SK-N-SH (cell line): Measurements from ENCODE around the gene TUBGCP2. TPM values are rescaled to one million over a fixed set of nuclear protein-coding genes. Genes with fewer than 3 reads are reported as not detected.

Experiments
- CTCF ChIA-PET: fragments of 300-600, 350-600 bp; formaldehyde crosslinking; extraction: SDS; loops from one replicate; lab custom pipeline; 2021; lab: Yijun Ruan, JAX
- POLR2A ChIA-PET: fragments of 350-600 bp; sonication (Branson Sonifier 250); formaldehyde crosslinking; extraction: SDS; loops from one replicate; lab custom pipeline; 2020; ENCODE audit warnings: antibody characterized with exemption, inconsistent platforms; lab: Yijun Ruan, JAX
- DNase-seq: peaks from one replicate; pipeline ENCODE4 v3.0.0; 2012
- H2AFZ ChIP-seq: fragments of 200-600 bp; sonication (generic); 2 replicates; pipeline ENCODE4 v1.8.1; 2016; ENCODE audit warnings: antibody characterized with exemption, mild to moderate bottlenecking, low read depth
- H3F3A ChIP-seq: fragments of 200-600 bp; sonication (generic); replicated peaks from 2 replicates; pipeline ENCODE3; 2016; ENCODE audit warnings: antibody characterized with exemption, mild to moderate bottlenecking; ENCODE audit not compliant: insufficient read depth
- H3K27ac ChIP-seq, 2 experiments: fragments of 200-500 bp in 1 of 2; fragments of 200-600 bp in 1 of 2; sonication (Bioruptor generic) in 1 of 2; sonication (generic), shearing (Covaris generic) in 1 of 2; 2 replicates each; pipeline versions ENCODE4 v1.5.1 to v1.6.1; 2014 to 2016; ENCODE audit warnings: low read depth in 2 of 2, inconsistent platforms in 1 of 2, low read length in 1 of 2, mild to moderate bottlenecking in 1 of 2, mixed read lengths in 1 of 2
- H3K27me3 ChIP-seq: fragments of 200-600 bp; sonication (generic), shearing (Covaris generic); 2 replicates; pipeline ENCODE4 v1.6.1; 2016; ENCODE audit warnings: mixed run types; ENCODE audit not compliant: insufficient read depth
- H3K36me3 ChIP-seq, 2 experiments: fragments of 200-500 bp in 1 of 2; fragments of 200-600 bp in 1 of 2; sonication (Bioruptor generic) in 1 of 2; sonication (generic) in 1 of 2; replicated peaks in 1 of 2; 2 replicates each; pipeline versions ENCODE3 to v1.5.1; 2014 to 2016; ENCODE audit warnings: low read length in 1 of 2, mild to moderate bottlenecking in 1 of 2; ENCODE audit not compliant: insufficient read depth in 2 of 2, control insufficient read depth in 1 of 2
- H3K4me1 ChIP-seq, 2 experiments: fragments of 200-500 bp in 1 of 2; fragments of 200-600 bp in 1 of 2; sonication (Bioruptor generic) in 1 of 2; sonication (generic), shearing (Covaris generic) in 1 of 2; 2 replicates each; pipeline versions ENCODE4 v1.5.1 to v1.6.1; 2014 to 2016; ENCODE audit warnings: low read depth in 1 of 2, low read length in 1 of 2, mixed run types in 1 of 2; ENCODE audit not compliant: insufficient read depth in 2 of 2, control insufficient read depth in 1 of 2
- H3K4me2 ChIP-seq: fragments of 200-600 bp; sonication (generic), shearing (Covaris generic); 2 replicates; pipeline ENCODE4 v1.6.1; 2017; ENCODE audit warnings: mixed run types
- H3K4me3 ChIP-seq, 2 experiments: fragments of 200-500 bp in 1 of 2; fragments of 200-600 bp in 1 of 2; sonication (Bioruptor generic) in 1 of 2; sonication (generic), shearing (Covaris generic) in 1 of 2; 2 replicates each; pipeline versions ENCODE4 v1.5.1 to v1.8.1; 2014 to 2016; ENCODE audit warnings: low read depth in 2 of 2, inconsistent platforms in 1 of 2, low read length in 1 of 2, mild to moderate bottlenecking in 1 of 2, mixed read lengths in 1 of 2, moderate library complexity in 1 of 2
- H3K79me2 ChIP-seq: fragments of 200-600 bp; sonication (generic); 2 replicates; pipeline ENCODE4 v1.8.1; 2017; ENCODE audit warnings: mild to moderate bottlenecking; ENCODE audit not compliant: insufficient read depth
- H3K9ac ChIP-seq: fragments of 200-600 bp; sonication (generic); 2 replicates; pipeline ENCODE4 v1.6.1; 2017; ENCODE audit warnings: mixed run types
- H3K9me2 ChIP-seq: fragments of 200-600 bp; sonication (generic); 2 replicates; pipeline ENCODE4 v1.6.1; 2017; ENCODE audit warnings: mixed run types
- H3K9me3 ChIP-seq: fragments of 200-600 bp; sonication (generic); 2 replicates; pipeline ENCODE4 v1.6.1; 2017; ENCODE audit warnings: mixed run types, mild to moderate bottlenecking, moderate library complexity
- H4K20me1 ChIP-seq: fragments of 200-600 bp; sonication (generic); 2 replicates; pipeline ENCODE4 v1.6.1; 2017; ENCODE audit warnings: mild to moderate bottlenecking, mixed run types; ENCODE audit not compliant: insufficient read depth
- CHD2 ChIP-seq: fragments of 150-350 bp; IDR thresholded peaks from 2 replicates; pipeline ENCODE4 v1.6.1; 2018; ENCODE audit warnings: low read length; ENCODE audit not compliant: partially characterized antibody
- ELF1 ChIP-seq: IDR thresholded peaks from 2 replicates; pipeline ENCODE4 v1.4.0; 2012
- GABPA ChIP-seq: IDR thresholded peaks from 2 replicates; pipeline ENCODE4 v1.4.0; 2012; ENCODE audit warnings: low read depth, mild to moderate bottlenecking
- MXI1 ChIP-seq: IDR thresholded peaks from 2 replicates; pipeline ENCODE4 v1.6.1; 2012; ENCODE audit warnings: mild to moderate bottlenecking, low read depth, low read length, improper control_type of control experiment
- NRF1 ChIP-seq: IDR thresholded peaks from 2 replicates; pipeline ENCODE4 v1.6.1; 2012; ENCODE audit warnings: low read depth, mild to moderate bottlenecking, low read length
- POLR2AphosphoS5 ChIP-seq: IDR thresholded peaks from 2 replicates; pipeline ENCODE4 v1.6.1; 2012; ENCODE audit warnings: low read depth, low read length
- SIN3A ChIP-seq: IDR thresholded peaks from 2 replicates; pipeline ENCODE4 v1.6.1; 2012; ENCODE audit warnings: low read depth, mild to moderate bottlenecking, low read length, moderate library complexity, borderline replicate concordance
- SMC3 ChIP-seq: IDR thresholded peaks from 2 replicates; pipeline ENCODE4 v1.6.1; 2012; ENCODE audit warnings: low read depth, low read length, improper control_type of control experiment
- TAF1 ChIP-seq: IDR thresholded peaks from 2 replicates; pipeline ENCODE4 v1.6.1; 2012; ENCODE audit warnings: low read depth, mild to moderate bottlenecking, low read length, moderate library complexity, borderline replicate concordance
- WGBS: methylation state at CpG from one replicate; pipeline ENCODE4 v1.1.6; 2017; ENCODE audit warnings: low lambda C conversion rate; 5-methylcytosine and 5-hydroxymethylcytosine counted together
- polyA plus RNA-seq, 3 experiments: library from polyadenylated mRNA; depleted of rRNA; stranded (reverse); fragments of >200 nt; gene quantifications; 2 replicates each; pipeline ENCODE4 v1.2.3, GENCODE V29; 2012
- TF ChIP-seq, protein P1 (sequence below): IDR thresholded peaks from 2 replicates; pipeline ENCODE4 v1.4.0; 2012; ENCODE audit warnings: low read depth
- TF ChIP-seq, protein P2 (sequence below): IDR thresholded peaks from 2 replicates; pipeline ENCODE4; 2012

The TUBGCP2 gene, protein sequence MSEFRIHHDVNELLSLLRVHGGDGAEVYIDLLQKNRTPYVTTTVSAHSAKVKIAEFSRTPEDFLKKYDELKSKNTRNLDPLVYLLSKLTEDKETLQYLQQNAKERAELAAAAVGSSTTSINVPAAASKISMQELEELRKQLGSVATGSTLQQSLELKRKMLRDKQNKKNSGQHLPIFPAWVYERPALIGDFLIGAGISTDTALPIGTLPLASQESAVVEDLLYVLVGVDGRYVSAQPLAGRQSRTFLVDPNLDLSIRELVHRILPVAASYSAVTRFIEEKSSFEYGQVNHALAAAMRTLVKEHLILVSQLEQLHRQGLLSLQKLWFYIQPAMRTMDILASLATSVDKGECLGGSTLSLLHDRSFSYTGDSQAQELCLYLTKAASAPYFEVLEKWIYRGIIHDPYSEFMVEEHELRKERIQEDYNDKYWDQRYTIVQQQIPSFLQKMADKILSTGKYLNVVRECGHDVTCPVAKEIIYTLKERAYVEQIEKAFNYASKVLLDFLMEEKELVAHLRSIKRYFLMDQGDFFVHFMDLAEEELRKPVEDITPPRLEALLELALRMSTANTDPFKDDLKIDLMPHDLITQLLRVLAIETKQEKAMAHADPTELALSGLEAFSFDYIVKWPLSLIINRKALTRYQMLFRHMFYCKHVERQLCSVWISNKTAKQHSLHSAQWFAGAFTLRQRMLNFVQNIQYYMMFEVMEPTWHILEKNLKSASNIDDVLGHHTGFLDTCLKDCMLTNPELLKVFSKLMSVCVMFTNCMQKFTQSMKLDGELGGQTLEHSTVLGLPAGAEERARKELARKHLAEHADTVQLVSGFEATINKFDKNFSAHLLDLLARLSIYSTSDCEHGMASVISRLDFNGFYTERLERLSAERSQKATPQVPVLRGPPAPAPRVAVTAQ
- polyA plus RNA-seq (2012; rRNA removed), result 47.4 and 49.1 TPM in 2 replicates
- 21.2 and 31.5 TPM in 2 replicates for polyA plus RNA-seq (2012; cell fraction: cytosol; rRNA removed)
- polyA plus RNA-seq (2012; cell fraction: nucleus; rRNA removed), result 99.3 and 109 TPM in 2 replicates

DNA sequence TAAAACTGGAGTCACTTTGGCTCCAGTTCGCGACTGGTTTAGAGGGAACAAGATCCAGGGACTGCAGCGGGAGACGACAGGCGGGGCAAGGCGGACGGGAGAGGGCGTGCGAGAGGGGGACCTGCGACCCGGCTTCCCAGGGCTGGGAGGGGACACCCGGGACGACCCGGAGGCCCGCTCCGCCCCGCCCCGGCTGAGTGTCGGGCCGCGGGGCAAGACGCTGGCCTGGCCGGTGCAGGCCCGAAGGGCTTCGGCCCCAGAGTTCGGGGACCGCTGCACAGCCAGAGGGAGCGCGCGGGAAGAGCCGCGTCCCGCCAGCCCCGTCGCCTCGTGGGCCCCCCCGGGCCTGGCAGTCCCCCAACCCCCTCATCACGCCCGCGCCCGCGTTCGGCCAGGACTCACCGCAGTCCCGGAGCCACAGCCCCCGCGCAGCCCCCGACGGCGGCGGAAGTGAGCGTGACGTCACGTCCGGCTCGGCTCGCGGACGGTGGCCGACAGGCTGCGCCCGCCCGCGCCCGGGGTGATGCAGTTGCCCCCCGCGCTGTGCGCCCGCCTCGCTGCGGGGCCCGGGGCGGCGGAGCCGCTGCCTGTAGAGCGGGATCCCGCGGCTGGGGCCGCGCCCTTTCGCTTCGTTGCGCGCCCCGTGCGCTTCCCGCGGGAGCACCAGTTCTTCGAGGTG is at the start of gene TUBGCP2, which contains the start of gene ZNF511:
Gene TUBGCP2, minus strand, starts transcription at position 452 of the 679 bp plus-strand sequence. CDS start 5,931 bp downstream, outside the sequence.
Gene ZNF511, plus strand, starts transcription at position 494 of the 679 bp plus-strand sequence. Its CDS starts 30 bp downstream, at position 524.
- Histone ChIP-seq H3K79me2 (peaks cover 54% of the 10 kb centered on the region), H3K4me2 (peak within 1 kb of the TSS; percentile 96), H3F3A (peaks cover 13% of the 10 kb centered on the region), H3K9ac (peak within 1 kb of the TSS; percentile 94), H3K27ac (peak within 1 kb of the TSS; percentile 93 to 97), H2AFZ (peak within 1 kb of the TSS; percentile 92), H4K20me1 (peaks cover 49% of the 10 kb centered on the region), H3K27me3 (no peaks in the 10 kb centered on the region), H3K4me3 (peak within 1 kb of the TSS; percentile 97 to 98), H3K36me3 (peaks cover 11 to 26% of the 10 kb centered on the region in 2 experiments), H3K9me2 (no peaks in the 10 kb centered on the region), H3K4me1 (peaks cover 8 to 16% of the 10 kb centered on the region in 2 experiments; a peak in 2 of 4 replicates), H3K9me3 (no peaks in the 10 kb centered on the region)
- CTCF ChIA-PET, result interaction anchor here (0.8 to 4.3 kb wide), 16 partner anchors 10 to 573 kb away, joined by 3 to 24 read pairs (median 4); partner anchors contain the start of gene ADAM8
- TF ChIP-seq, protein P1, sequence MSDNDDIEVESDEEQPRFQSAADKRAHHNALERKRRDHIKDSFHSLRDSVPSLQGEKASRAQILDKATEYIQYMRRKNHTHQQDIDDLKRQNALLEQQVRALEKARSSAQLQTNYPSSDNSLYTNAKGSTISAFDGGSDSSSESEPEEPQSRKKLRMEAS, result peak; percentile 30; the same call in 1 of the 2 replicates
- TF ChIP-seq POLR2AphosphoS5 (peak; percentile 64), ELF1 (no peak), GABPA (peak; percentile 86), NRF1 (peak; percentile 45; the same call in 1 of the 2 replicates), CHD2 (no peak), TAF1 (peak; percentile 53; the same call in 1 of the 2 replicates)
- WGBS, result 2% methylated on average over 17 of the region's 89 CpGs
- DNase-seq, result peak; percentile 95
- POLR2A ChIA-PET, result interaction anchor here (1.5 kb wide), 1 partner anchor 16 kb away, joined by 5 read pairs; no protein-coding TSS in a partner anchor

DNA sequence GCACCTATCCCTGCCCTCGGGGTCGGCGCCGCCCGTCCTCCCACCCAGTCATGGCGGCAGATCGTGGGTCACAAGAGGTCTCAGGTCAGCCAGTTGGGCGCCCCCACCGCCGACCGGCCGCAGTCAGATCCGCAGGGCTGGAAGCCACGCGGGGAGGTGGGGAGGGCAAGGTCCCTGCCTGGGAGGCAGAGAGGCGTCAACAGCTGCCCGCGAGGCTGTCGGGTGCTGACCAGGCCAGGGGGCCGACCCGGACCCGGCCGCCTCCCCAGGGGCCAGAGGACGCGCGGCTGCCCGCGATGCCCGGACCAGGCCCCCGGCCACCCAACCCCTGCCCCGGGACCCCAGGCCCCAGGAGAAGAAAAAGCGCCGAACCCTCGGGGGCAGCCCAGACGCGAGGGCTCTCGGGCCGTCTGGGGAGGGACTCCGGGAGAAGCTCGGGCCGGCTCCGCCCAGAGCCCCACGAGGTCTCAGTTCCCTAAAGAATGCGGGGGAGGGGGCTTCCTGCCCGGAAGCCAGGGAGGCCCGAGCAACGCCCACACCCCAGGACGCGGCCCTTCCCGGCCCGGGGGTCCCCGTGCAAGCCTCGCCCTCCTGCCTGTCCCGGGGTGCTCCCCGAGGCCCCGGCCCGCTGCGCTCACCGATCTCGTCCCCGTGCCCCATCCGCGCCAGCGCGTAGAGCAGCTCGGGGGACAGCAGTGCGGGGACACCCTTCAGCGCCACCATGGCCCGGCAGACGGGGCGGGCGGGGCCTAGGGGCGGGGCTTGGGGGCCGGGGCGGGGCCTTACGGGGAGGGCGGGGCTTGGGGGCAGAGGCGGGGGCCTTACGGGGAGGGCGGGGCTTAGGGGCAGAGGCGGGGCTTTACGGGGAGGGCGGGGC is 48.9 kb upstream of the TUBGCP2 start, which contains the start of gene FUOM:
Gene FUOM, minus strand, starts transcription at position 735 of the 877 bp plus-strand sequence. Its CDS starts 12 bp downstream, at position 723.
- H4K20me1 ChIP-seq, result no peaks in the 10 kb centered on the region
- peak; percentile 15; the same call in 1 of the 2 replicates for TF ChIP-seq MXI1
- TF ChIP-seq SIN3A, result 0 out of 2 replicates have a peak, but pooled peaks have one; percentile 5
- TF ChIP-seq, protein P2, sequence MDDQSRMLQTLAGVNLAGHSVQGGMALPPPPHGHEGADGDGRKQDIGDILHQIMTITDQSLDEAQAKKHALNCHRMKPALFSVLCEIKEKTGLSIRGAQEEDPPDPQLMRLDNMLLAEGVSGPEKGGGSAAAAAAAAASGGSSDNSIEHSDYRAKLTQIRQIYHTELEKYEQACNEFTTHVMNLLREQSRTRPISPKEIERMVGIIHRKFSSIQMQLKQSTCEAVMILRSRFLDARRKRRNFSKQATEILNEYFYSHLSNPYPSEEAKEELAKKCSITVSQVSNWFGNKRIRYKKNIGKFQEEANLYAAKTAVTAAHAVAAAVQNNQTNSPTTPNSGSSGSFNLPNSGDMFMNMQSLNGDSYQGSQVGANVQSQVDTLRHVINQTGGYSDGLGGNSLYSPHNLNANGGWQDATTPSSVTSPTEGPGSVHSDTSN, result no peak
- TF ChIP-seq, protein P1, result peak; percentile 61; the same call in 1 of the 2 replicates
- TF ChIP-seq SMC3, result no peak
- no peak for TF ChIP-seq POLR2AphosphoS5
- CTCF ChIA-PET, result interaction anchor here (1.2 to 9.1 kb wide), 3 partner anchors 21 to 31 kb away, joined by 3 to 73 read pairs (median 4); partner anchors contain the start of gene CALY
- H3K9ac ChIP-seq, result peak within 1 kb of the TSS; percentile 63
- H3K4me2 ChIP-seq, result peak within 1 kb of the TSS; percentile 76
- peaks cover 6 to 11% of the 10 kb centered on the region in 2 experiments for H3K36me3 ChIP-seq
- H3K4me1 ChIP-seq, result peaks cover 0 to 36% of the 10 kb centered on the region in 2 experiments; a peak in 1 of 4 replicates
- H2AFZ ChIP-seq, result peak within 1 kb of the TSS; percentile 63; the same call in 1 of the 2 replicates
- H3K79me2 ChIP-seq, result no peaks in the 10 kb centered on the region
- H3F3A ChIP-seq, result no peaks in the 10 kb centered on the region
- H3K9me3 ChIP-seq, result no peaks in the 10 kb centered on the region
- no peaks in the 10 kb centered on the region for H3K9me2 ChIP-seq
- DNase-seq, result peak; percentile 99
- peak within 1 kb of the TSS in 1 of 2 experiments; percentile 43; a peak in 1 of 4 replicates for H3K27ac ChIP-seq
- 5% methylated on average over 4 of the region's 83 CpGs for WGBS
- H3K4me3 ChIP-seq, result peak within 1 kb of the TSS; percentile 58 to 59
- POLR2A ChIA-PET, result interaction anchor here (0.8 to 1.0 kb wide), 2 partner anchors 10 to 33 kb away, joined by 3 read pairs; no protein-coding TSS in a partner anchor
- H3K27me3 ChIP-seq, result no peaks in the 10 kb centered on the region
